HG03575 (cell line): ENCODE measurements around the gene TRRAP.
"Not testable (repeated sequence)": the region's sequence is repeated elsewhere in the genome, so short reads cannot be mapped to it uniquely, and the experiment has no call there.

Source experiments
- ATAC-seq: cut with Tn5 transposase; IDR thresholded peaks from one replicate; pipeline ENCODE4 v1.9.1; 2021; ENCODE audit not compliant: unreplicated experiment, insufficient number of reproducible peaks, low FRiP score; ENCODE audit errors: extremely low read depth

TRRAP gene

DNA sequence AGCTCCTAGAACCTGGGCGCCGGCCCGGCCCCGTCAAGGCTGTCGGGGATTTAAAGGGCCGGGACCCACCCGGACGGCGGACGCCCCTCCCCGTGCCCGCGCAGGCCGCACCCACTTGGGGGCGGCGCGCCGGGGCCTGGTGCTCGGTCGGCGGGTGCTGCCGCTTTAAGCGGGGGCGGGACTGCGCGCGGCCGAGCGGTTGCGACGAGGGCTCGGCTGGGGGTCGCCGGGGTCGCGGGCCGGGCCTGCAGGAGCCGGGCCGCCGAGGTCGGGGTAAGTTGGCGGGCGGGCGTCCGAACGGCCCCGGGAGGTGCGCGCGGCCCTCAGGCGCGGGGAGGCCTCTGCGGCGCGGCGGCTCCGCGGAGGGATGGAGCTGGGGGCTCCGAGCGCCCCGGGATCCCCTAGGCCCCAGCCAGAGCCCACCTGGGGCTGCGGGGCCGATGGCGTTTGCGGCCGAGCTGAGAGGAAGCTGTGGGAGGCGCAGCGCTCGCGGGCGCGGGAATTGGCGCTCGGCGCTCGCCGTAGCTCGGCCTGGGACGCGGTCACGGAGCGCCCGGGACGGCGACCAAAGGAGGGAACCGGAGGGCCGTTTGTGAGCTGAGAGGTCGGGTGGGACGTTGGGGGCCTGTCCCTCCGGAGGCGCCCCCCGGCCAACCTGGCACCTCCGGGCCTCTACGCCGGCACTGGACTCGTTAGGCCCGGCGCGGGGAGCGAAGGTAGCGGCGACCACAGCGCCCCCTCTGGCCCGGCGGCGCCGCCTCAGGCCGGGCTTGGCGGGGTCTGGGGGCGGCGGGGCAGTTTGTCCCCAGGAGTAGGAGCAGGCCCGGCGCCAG is at the start of gene TRRAP:
Gene TRRAP (plus strand): TSS at position 168 of the 833 bp plus-strand sequence. CDS start 2,619 bp downstream, outside the sequence.
- ATAC-seq: no peak

DNA sequence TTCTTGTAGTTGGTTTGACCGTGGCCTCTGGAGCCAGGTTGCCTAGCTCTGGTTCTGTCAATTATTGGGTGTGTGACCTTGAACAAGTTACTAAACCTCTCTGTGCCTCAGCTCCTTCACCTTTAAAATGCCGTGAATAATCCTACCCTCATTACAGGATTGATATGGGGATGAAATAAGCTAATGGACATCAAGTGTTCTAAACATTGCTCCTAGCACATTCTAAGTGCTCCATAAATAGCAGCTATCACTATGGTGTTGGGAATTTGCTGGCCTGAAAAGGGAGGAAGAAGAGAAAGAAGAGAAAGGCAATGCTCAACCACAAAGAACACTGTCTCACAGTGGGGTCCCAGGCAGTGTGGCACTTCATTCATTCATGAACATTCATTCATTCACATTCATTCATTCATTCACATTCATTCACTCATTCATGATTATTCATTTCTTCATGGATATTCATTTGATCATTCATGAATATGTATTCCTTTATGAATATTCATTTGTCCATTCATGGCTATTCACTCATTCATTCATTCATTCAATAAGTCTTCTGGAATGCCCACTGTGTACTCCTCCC is 47.3 kb upstream of the TRRAP start:
- no peak for ATAC-seq

DNA sequence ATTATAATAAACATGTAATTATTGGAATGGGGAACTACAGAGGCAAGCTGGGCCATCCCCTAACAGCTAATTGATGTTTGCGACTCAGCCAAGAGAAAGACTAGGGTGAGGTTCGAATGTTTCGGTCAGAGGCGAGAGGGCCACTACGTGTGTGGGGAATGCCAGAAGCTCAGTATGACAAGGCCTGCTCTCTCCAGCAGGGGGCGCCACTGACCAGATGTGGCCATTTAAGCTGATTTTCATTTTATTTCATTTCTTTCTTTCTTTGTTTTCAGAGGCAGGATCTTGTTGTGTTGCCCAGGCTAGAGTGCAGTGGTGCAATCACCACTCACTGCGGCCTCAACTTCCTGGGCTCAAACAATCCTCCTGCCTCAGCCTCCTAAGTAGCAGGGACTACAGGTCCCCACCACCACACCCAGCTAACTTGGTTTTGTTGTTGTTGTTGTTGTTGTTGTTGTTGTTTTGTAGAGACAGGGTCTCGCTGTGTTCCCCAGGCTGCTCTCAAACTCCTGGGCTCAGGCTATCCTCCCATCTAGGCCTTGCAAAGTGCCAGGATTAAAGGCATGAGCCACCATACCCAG is 46.6 kb upstream of the TRRAP start:
- ATAC-seq: no peak

DNA sequence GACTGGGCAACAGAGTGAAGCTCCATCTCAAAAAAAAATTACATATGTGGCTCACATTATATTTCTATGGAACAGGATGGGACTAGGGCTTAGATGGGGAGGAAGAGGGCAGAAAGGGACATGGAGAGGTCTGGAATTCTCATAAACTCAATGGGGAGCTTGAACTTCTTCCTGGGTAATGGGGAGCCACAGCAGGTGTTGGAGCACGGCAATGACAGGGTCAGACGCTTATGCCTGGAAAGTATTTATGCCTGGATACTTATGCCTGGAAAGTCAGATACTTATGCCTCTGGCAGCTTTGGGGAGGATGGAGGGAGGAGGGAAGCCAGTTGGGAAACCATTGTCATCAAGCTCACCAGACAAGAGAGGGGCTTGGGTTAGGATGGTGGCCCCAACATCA is 45.3 kb upstream of the TRRAP start:
- no peak for ATAC-seq

DNA sequence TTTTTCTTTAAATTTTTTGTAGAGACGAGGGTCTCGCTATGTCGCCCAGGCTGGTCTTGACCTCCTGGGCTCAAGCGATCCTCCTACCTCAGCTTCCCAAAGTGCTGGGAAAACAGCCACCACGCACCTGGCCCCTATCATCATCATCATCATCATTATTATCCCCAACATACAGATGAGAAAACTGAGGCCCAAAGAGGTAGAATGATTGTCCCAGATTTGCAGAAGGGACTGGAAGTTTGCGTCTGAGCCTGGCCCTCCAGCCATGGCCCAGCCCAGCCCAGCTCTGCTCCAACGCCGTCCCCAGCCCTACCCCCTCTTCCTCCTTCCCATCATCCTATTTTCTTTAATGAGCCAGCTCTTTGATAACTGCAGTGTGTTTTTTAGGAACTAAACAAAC is 43.4 kb upstream of the TRRAP start:
- no peak for ATAC-seq

DNA sequence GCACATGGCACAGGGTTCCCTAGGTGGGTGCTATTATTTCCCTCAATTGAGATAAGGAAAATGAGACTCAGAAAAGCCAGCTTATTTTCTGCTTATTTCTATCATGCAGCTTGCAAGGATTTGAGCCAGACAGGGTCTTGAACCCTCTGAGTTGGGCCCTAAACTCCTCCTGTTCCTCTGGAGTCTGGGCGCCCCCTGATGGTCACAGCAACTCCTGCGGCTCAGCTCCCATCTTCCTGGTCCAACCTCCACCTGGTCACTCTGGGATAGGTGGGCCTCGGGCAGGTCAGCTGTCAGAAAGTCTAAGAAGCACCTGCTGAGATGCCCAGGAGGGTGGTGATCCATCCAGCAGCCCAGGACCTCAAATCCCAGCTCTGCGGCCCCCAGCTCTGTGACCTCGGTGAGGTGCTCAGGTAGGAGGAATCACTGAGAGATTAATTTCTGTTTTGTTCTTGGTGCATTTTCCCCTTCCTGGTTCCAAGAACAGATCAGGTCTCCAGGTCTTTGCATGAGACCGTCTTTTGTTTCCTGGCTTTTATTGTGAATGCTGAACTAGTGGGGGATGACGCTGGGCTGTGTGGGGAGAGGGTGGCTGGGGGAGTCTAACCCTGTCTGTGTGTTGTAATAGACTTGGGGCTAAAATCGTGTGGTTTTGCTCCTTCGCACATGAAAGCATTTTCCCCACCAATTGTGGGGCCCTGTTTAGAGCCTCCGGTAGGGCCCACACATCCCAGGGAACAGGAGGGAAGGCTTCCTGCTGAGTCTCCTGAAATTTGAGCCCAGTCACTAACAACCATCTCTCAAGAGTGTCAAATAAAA is 41.3 kb upstream of the TRRAP start:
- ATAC-seq: no peak

DNA sequence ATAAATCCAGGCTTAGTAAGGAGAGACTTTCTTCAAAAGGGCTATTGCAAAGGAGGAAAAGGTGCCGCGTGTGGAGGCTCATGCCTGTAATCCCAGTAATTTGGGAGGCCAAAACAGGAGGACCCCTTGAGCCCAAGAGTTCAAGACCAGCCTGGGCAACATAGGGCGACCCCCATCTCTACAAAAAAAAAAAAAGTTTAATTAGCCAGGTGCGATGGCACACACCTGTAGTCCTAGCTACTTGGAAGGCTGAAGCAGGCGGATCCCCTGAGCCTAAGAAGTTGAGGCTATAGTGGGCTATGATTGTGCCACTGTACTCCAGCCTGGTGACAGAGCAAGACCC is 40.7 kb upstream of the TRRAP start:
- ATAC-seq: no peak

DNA sequence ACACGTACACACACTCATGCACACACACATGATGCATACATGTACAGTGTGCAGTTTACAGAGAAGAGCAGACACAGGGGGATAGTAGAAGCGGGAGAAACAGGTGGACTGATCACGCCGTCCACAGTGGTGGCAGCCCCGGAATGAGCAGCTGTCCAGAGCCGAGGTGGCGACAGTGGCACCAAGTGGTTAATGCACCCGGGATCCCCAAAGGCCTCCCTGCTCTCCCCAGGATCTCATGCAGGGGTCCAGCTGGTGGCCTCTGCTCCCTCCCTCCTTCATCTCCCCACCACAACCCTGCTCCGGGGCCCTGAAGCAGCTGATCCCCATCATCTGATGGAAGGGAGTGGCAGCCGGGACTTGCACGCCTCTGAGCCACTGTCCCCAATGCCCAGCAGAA is 38.2 kb upstream of the TRRAP start:
- ATAC-seq: no peak

DNA sequence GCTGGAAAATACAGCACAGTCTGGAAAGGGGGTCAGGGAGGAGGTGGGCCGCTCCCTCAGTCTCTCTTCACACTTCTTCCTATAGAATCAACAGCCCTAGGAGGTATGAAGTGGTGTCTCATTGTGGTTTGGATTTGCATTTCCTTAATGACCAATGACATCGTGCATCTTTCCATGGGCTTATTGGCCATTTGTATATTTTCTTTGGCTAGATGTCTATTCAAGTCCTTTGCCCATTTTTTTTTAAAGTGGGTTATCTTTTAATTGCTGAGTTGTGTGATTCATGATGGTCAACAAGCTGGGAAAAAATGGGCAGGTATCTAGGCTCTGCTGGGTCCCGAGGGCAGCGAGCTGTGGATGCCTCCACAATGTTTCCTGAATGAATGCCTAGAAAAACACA is 37.6 kb upstream of the TRRAP start:
- ATAC-seq: no peak

DNA sequence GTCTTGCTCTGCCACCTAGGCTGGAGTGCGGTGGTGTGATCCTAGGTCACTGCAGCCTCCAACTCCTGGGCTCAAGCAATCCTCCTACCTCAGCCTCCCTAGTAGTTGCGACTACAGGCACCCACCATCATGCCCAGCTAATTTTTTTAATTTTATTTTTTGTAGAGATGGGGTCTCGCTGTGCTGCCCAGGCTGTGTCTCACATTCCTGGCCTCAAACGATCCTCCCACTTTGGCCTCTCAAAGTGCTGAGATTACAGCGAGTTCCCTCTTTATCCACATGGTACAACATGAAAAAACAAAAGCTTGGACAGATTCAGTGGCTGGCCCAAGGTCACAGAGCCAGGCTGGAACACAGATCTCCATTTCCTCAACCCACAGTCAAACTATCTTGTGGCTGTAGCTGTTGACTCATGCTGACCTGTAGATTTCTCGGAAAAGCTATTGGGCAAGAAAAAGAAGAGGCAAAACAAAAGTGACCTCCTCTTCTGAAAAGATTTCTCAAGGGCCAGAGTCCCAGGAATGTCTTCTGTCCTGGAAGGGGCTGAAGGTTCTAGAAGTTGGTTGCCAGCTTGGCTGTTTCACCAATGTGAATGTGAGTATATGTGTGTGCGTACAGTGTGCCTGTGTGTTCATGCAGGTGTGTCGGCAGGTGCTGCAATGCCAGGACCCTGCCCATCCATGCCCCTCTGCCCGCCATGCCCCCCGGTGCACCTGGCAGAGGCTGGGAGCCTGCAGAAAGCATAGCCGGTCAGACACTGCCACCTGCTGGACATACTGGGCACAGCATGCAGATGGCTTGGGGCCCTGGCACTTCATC is 36.9 kb upstream of the TRRAP start:
- ATAC-seq: no peak

DNA sequence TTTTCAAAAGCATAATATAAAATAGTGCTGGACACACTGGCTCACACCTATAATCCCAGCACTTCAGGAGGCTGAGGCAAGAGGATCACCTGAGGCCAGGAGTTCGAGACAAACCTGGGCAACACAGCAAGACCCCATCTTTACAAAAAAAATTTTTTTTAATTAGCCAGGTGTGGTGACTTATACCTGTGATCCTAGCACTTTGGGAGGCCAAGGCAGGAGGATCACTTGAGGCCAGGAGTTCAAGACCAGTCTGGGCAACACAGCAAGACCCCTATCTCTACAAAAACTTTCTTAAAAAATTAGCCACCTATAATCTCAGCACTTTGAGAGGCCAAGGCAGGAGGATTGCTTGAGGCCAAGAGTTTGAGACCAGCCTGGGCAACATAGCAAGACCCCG is 35.8 kb upstream of the TRRAP start:
- ATAC-seq: not testable (repeated sequence)

DNA sequence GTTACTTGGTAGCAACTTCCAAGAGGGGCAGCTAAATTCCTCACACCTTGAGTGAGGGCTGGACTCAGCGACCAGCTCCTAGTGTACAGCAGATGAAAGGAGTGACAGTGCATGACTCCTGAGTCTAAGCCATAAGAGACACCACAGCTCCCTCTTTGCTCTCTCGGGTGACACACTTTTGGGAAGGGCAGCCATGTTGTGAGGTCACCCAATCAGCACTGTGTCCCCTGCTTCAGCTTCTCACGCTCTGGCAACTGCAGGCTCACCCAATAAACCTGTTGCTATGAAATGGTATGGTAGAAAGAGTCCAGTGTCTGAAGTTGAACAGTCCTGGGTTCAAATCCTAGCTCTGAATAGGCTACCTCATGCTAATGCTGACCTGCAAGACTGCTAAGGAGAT is 29.4 kb upstream of the TRRAP start:
- no peak for ATAC-seq

DNA sequence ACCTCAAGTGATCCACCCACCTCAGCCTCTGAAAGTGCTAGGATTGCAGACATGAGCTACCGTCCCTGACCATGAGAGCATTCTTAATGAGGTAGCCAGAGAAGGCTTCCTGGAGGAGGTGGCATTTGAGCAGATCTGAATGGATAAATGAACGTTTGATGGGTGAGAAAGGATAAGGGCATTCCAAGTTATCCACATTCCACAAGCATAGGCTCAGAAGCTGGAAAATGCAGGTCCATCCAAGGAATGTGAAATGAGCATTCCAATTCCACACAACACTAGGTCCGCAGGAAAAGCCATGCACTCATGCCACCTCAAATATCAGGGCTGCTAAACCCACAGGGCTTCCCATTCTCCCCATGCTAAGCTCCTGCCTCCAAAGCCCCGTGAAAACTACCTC is 25.5 kb upstream of the TRRAP start:
- no peak for ATAC-seq

DNA sequence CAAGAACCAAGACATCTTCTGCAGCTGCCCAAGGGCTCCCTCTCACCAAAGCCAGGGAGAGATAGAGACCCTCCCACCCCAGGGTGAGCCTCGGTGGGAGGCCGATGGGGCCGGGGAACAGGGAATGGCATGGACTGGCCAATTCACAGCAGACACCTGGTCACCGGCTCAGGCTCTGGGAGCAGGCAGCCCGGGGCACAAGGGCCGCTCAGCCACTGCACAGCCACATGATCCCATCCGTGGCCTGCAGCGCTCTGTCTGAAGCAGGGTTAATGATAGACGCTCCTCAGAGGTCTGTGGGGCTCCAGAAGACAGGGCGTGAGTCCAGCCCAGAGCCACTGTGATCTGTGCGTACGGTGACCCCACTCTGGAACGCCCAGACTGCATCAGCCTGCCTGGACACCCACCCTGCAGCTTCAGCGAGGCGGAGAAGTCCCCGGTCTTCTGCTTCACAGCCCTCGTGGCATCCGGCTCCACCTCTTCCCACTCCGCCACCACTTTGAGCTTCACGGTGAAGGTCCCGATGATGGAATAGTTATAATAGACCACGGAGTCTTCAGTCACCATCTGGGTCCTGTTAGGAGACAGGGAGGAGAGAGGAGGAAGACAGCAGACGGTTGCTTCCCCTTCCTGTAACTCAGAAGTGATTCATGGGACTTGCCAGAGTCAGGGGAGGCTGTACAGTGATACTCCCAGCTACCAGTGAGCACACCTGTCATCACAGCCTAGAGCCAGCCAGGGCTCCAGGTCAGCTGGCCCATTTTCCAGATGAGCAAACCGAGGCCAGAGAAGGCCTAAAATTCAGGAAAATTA is 22.5 kb upstream of the TRRAP start:
- no peak for ATAC-seq

DNA sequence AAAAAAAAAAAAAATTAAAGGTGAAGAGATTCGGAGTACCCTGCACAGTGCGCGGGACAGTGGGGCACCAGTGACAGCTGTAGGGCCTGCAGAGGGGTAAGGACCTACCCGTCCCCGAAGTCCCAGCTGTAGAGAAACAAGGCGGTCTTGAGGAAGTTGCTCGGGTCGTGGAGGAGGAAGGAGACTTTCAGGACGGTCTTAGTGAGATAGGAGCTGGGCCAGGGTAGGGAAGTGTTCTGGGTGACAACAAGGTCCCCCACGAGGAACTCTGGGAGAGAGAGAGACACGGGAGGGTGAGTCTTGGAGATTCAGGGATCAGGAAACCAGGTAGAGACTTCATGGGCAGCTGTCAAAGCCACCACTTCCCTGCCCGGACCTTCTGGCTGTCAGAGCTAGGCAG is 18.3 kb upstream of the TRRAP start:
- ATAC-seq: no peak

DNA sequence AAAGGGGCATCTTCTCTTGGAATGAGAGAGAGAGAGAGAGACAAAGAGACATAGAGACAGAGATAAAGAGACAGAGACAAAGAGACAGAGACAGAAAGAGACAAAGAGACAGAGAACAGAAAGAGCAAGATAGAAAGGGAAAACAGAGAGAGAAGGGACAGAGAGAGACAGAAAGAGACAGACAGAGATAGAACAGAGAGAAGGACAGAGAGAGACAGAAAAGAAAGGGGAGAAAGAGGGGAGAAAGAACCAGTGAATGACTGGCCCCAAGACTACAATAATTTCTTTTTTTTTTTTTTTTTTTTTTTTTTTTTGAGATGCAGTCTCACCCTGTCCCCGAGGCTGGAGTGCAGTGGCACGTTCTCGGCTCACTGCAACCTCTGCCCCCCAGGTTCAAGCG is 16.1 kb upstream of the TRRAP start:
- ATAC-seq: no peak

DNA sequence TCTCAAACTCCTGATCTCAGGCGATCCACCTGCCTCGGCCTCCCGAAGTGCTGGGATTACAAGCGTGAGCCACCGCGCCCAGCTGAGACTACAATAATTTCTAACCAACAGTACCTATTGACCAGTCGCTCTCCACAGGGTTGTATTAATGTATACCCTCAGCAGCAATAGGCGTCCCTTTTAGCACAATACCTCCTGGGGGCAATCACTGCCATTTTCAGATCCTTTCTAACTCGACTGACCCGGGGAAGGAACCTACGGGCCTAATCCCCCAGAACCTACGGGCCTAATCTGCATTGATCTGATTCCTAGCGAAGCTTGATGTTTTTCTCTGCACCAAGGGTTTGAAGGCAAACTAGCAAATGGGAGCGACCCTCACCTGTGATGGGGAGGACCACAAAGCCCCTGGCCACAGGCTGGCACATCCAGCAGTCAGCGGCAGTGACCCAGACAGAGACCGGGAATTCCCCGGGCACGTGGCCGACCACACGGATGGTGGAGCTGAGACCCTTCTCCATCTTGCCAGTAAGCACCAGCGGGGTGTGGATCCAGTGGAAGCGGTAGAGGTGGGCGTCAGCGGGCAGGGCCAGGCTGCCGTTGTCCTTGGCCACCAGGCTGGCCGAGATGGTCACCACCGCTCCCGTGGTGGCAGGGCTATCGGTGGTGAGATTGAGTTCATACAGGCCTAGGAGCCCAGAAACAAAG is 15.5 kb upstream of the TRRAP start:
- no peak for ATAC-seq

DNA sequence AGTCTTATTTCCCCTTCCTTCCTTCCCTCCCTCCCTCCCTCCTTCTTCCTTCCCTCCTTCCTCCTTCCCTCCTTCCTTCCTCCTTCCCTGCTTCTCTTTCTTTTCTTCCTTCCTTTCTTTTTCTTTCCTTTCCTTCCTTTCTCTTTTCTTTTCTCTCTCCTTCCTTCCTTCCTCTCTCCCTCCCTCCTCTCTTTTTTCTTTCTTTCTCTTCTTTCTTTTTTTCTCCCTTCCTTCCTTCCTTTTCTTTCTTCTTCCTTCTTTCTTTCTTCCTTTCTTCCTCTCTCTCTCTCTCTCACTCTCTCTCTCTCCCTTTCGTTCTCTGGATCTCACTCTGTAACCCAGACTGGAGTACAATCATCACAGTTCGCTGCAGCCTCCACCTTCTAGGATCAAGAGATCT is 14.7 kb upstream of the TRRAP start:
- ATAC-seq: no peak
